ENCODE measurements around the gene TEAD1.

TEAD1 gene

GRCh38 chr11:12790861-12791616 lies 116.8 kb downstream of the TEAD1 start:
- no peak for DNase-seq (ENCODE audit: low read depth in 2 of 2)
- TF ChIP-seq CTCF (IDR thresholded peaks at IDR 0.05; ENCODE audit: low read depth, low read length) = no peak
- H3K4me3 ChIP-seq (replicated peaks in 1 of 2; ENCODE audit: low read depth in 2 of 2, low read length in 2 of 2) = no peak overlapping the region

DNA sequence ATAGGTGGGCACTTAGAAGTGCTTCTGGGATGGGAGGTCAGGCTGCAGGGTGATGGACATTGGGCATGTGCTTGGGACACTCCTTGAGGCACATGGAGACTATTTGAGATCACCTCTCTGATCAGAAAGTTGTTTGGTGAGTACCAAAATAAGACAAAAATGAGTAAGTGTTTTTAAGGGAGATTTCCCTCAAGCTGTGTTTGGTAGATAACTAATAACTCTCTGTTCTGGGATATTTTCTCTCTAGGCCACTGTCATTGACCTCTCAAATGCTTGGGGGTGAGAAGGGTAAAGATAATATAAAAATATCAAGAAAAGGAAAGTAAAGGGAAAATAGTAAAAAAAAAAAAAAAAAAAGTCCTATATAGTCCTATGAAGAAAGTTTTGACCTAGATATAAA lies 117.8 kb downstream of the TEAD1 start:
- H3K4me3 ChIP-seq (replicated peaks in 1 of 2; ENCODE audit: low read depth in 2 of 2, low read length in 2 of 2) = no peak overlapping the region
- no peak for DNase-seq (ENCODE audit: low read depth in 2 of 2)
- TF ChIP-seq CTCF (IDR thresholded peaks at IDR 0.05; ENCODE audit: low read depth, low read length) = no peak

- peak; percentile 88 for DNase-seq (ENCODE audit: low read depth in 2 of 2)
- TF ChIP-seq CTCF (IDR thresholded peaks at IDR 0.05; ENCODE audit: low read depth, low read length) = no peak
- no peak overlapping the region for H3K4me3 ChIP-seq (replicated peaks in 1 of 2; ENCODE audit: low read depth in 2 of 2, low read length in 2 of 2)
These were observed 118.4 kb downstream of the TEAD1 start for GRCh38 chr11:12792590-12792989.

- no peak overlapping the region for H3K4me3 ChIP-seq (replicated peaks in 1 of 2; ENCODE audit: low read depth in 2 of 2, low read length in 2 of 2)
- TF ChIP-seq CTCF (IDR thresholded peaks at IDR 0.05; ENCODE audit: low read depth, low read length) = no peak
- DNase-seq (ENCODE audit: low read depth in 2 of 2) = no peak
These were observed 118.8 kb downstream of the TEAD1 start for GRCh38 chr11:12793065-12793464.

DNA sequence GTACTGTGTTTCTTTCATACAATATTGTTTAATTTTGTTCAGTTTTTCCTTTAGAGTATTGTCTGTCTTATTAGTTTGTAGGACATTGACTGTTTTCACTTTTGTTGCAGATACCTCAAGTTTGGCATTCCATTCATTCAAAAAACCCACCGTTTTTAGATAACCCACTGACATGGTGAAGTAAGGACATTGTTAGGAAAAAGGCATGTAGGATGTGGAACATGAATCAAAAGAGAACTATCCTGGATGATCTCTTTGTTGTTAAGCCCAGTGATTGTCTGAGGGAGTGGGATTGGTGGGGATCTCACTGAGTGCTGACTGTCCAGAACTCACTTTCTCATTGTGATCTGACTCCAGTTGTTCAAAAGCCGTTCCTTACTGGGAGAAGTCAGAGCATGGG lies 119.3 kb downstream of the TEAD1 start:
- TF ChIP-seq CTCF (IDR thresholded peaks at IDR 0.05; ENCODE audit: low read depth, low read length) = no peak
- no peak for DNase-seq (ENCODE audit: low read depth in 2 of 2)

DNA sequence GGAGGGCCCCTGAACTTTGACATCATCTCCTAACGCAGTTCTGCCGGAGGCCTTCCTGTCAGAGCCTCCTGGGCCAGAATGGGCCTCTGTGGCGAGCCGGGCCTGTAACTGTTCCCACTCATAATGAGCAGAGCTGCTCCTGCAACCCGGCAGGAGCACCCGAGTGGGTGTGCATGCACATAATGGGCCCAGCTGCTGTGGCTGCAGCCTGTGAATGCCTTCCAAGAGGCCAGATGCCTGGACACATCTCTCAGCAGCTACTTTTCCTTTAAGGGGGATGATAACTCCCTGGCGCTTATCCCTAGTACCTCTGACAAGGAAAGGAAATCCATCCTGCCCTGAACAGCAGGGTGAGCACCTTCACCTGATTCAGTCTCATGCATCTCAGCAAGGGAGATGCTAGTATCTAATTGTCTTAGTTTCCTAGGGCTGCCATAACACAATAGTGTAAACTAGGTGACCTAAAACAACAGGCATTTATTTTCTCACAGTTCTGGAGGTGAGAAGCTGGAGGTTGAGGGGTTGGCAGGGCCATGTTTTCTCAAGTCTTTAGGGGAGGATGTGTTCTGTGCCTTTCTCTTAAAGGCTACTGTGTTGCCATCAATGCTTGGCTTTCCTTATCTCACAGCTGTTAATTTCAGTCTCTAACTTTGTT lies 120.5 kb downstream of the TEAD1 start:
- no peak overlapping the region for H3K4me3 ChIP-seq (replicated peaks in 1 of 2; ENCODE audit: low read depth in 2 of 2, low read length in 2 of 2)
- TF ChIP-seq CTCF (IDR thresholded peaks at IDR 0.05; ENCODE audit: low read depth, low read length) = no peak
- DNase-seq (ENCODE audit: low read depth in 2 of 2) = no peak

More for the DNA sequence above, 119.3 kb downstream of the TEAD1 start:
- no peak overlapping the region for H3K4me3 ChIP-seq (replicated peaks in 1 of 2; ENCODE audit: low read depth in 2 of 2, low read length in 2 of 2)

All from cardiac fibroblast (primary cell).